ENCODE measurements around the gene COL25A1. TPM values are rescaled to one million over a fixed set of nuclear protein-coding genes. Genes with fewer than 3 reads are reported as not detected.

Gene COL25A1
- total RNA-seq, 4 donors from 2014 or later = 7.1 to 21.3 (median 12.6) TPM

DNA sequence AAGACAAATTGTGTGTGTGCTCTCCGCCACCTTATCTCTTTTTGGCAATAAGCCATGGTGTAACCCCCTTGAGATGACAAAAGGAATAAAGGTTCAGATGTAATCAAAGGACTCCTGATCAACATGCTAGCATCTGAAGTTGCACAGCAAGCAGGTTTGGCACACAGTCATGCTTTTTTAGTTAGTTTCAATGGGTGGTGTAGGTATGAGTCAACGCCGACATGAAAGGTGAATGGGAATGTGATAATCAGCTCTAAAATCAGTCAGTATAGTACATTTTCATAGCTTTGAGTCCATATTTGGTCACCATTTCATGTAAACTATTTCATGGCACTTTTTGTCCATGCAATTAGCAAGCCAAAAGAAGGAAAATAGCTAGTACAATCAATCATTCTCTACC, 489.2 kb downstream of the COL25A1 start:
- ATAC-seq (ENCODE audit: low FRiP score) (no peak), DNase-seq (ENCODE audit: low spot score) (no peak)
- TF ChIP-seq, protein P1, sequence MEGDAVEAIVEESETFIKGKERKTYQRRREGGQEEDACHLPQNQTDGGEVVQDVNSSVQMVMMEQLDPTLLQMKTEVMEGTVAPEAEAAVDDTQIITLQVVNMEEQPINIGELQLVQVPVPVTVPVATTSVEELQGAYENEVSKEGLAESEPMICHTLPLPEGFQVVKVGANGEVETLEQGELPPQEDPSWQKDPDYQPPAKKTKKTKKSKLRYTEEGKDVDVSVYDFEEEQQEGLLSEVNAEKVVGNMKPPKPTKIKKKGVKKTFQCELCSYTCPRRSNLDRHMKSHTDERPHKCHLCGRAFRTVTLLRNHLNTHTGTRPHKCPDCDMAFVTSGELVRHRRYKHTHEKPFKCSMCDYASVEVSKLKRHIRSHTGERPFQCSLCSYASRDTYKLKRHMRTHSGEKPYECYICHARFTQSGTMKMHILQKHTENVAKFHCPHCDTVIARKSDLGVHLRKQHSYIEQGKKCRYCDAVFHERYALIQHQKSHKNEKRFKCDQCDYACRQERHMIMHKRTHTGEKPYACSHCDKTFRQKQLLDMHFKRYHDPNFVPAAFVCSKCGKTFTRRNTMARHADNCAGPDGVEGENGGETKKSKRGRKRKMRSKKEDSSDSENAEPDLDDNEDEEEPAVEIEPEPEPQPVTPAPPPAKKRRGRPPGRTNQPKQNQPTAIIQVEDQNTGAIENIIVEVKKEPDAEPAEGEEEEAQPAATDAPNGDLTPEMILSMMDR (IDR thresholded peaks at IDR 0.05) = no peak

DNA sequence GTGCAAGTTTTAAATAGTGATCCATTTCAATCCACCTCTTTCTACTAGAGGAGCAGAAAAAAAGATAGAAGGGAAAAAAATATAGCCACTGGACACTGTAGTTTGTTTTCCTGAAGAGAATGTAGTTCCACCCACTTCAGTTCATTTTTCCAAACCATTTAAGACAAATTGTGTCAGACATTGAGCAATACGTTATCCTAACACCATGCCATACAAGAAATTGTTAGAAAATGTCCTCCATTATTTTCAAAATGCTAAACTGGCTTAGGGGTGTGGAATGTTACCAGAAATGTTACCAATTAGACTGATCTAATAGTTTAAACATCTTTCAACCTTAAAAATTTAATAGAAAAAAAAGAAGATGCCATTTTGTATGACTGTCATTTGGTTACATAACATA, 491.0 kb downstream of the COL25A1 start:
- DNase-seq (ENCODE audit: low spot score) (no peak), ATAC-seq (ENCODE audit: low FRiP score) (no peak)
- TF ChIP-seq, protein P1 (IDR thresholded peaks at IDR 0.05) = no peak

DNA sequence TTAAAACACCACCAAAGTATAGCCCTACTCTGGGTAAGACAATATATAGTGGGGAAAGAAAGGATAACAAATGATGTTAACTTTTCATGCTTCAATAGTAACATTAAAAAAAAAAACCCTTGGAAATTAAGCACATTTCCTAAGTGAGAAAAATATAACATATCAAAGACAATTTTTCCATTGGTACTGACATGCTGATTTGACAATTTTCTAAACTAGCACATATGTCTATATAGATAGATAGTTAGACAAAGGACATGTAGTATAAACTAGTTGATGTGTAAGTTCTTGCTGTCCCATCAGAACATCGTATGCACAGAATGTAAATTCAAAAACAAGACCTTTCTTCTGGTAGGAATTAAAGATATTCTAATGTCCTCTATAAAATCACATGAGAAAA, 492.4 kb downstream of the COL25A1 start:
- DNase-seq (ENCODE audit: low spot score) (no peak), ATAC-seq (ENCODE audit: low FRiP score) (no peak)
- TF ChIP-seq, protein P1 (IDR thresholded peaks at IDR 0.05) = no peak

GRCh38 chr4:108804648-108805273, 497.7 kb downstream of the COL25A1 start:
- no peak for ATAC-seq (ENCODE audit: low FRiP score)
- TF ChIP-seq, protein P1 (IDR thresholded peaks at IDR 0.05) = no peak
- no peak for DNase-seq (ENCODE audit: low spot score)

DNA sequence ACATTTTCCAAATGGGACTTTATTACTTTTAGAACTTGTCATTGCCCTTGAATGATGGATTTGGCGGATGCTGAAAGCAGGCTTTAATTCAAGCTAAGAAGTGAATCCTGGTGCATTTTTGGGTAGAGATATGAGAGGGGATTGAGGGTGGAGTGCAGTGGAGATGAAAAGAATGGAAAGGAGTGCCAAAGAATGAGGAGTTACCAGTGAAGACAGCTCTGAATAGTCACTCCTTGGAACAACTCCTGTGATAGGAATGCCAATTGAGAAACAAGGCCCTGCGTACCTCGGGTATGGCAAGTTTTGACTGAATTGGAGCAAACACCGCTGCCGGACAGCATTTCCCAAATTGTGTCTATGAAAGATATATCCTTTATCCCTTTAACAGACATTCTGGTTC, 503.2 kb downstream of the COL25A1 start:
- no peak for DNase-seq (ENCODE audit: low spot score)
- TF ChIP-seq, protein P1 (IDR thresholded peaks at IDR 0.05) = no peak
- ATAC-seq (ENCODE audit: low FRiP score) = no peak

- no peak for ATAC-seq (ENCODE audit: low FRiP score)
- no peak for DNase-seq (ENCODE audit: low spot score)
- TF ChIP-seq, protein P1 (IDR thresholded peaks at IDR 0.05) = no peak
Observed at GRCh38 chr4:108796173-108796572, 506.3 kb downstream of the COL25A1 start.

DNA sequence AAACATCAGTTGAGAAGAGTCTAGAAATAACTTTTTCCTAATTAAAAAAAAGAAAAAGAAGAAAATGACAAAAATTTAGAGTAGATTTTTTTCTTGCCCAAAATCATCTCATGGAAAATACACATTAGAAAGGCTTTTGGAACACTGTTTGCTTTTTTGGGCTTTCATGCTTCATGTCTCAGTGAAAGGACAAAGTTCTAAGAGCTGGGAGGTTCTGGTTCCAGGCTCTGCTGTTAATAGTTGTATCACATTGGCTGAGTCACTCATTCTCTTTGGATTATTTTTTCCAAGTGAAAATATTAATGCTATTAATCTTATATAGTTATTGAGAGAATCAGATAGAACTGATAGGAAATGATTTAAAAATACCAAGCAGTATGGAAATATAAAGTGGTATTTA, 506.7 kb downstream of the COL25A1 start:
- TF ChIP-seq, protein P1 (IDR thresholded peaks at IDR 0.05) = no peak
- no peak for ATAC-seq (ENCODE audit: low FRiP score)
- DNase-seq (ENCODE audit: low spot score) = no peak
